ENCODE results near the gene ATP1B1.

ATP1B1 gene

GRCh38 chr1:169094897-169095569 is 11.5 kb upstream of the ATP1B1 start:
- no peak for DNase-seq

DNA sequence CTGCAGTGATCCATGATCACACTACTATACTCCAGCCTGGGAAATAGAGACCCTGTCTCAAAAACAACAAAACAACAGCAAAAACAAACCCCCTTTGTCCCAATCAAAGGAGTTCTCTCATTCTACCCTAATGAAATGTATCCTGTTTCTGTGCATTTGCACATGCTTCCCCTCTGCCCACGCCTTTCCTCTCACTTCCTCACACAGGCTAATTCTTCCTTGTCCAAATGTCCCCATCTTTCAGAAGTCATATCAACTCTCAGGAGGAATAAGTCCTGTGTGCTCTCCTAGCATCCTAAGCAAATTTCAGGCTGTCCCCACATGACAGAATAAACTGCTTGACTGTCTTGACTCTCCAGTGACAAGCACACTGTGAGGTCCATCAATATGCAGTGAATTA is 8.1 kb upstream of the ATP1B1 start:
- DNase-seq: no peak

GRCh38 chr1:169099561-169099960 is 6.9 kb upstream of the ATP1B1 start:
- DNase-seq: no peak

- DNase-seq: no peak
These were observed 6.3 kb upstream of the ATP1B1 start for GRCh38 chr1:169100208-169100607.

- no peak for DNase-seq
These were observed 5.8 kb upstream of the ATP1B1 start for GRCh38 chr1:169100651-169101088.

DNA sequence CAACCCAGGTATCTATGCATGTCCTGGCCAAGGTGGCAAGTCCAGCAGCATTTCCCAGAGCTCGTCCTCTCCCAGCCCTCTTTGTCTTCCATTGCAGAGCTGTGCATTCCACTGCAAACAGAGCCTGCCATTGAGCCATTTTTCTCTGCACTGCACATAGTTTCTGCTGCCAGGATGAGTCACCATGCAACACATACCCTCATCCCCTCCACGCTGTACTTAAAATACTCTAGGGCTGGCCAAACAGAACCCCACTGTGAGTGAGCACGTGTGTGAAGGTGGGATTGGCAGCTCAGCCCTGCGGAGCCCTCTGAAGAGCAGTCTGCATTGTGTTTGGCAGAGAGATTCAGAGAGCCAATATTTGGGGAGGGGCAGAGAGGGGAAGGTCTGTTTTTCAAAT is 3.9 kb upstream of the ATP1B1 start:
- DNase-seq: no peak

DNA sequence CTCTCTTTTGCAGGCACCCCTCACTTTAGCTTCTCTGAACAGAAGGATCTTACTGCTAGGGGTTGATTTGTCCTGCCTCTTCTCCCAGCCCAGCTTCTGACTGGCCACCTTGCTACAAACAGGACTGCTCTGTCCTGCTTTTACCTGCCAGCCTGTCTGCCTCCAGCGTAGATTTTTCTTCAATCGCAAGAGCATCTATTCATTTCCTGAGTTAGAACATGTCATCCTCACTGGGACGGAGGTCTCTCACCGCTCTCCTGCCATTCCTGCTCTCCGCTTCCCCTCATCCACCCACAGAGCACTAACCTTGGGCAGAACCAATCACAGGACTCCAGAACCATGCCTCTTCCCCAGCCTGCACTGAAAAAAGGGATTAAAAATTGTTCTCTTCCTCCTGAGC is 3.5 kb upstream of the ATP1B1 start:
- no peak for DNase-seq

- DNase-seq: no peak
These were observed 3.0 kb upstream of the ATP1B1 start for GRCh38 chr1:169103480-169103893.

- no peak for DNase-seq
These were observed 1.4 kb upstream of the ATP1B1 start for GRCh38 chr1:169105087-169105433.

DNA sequence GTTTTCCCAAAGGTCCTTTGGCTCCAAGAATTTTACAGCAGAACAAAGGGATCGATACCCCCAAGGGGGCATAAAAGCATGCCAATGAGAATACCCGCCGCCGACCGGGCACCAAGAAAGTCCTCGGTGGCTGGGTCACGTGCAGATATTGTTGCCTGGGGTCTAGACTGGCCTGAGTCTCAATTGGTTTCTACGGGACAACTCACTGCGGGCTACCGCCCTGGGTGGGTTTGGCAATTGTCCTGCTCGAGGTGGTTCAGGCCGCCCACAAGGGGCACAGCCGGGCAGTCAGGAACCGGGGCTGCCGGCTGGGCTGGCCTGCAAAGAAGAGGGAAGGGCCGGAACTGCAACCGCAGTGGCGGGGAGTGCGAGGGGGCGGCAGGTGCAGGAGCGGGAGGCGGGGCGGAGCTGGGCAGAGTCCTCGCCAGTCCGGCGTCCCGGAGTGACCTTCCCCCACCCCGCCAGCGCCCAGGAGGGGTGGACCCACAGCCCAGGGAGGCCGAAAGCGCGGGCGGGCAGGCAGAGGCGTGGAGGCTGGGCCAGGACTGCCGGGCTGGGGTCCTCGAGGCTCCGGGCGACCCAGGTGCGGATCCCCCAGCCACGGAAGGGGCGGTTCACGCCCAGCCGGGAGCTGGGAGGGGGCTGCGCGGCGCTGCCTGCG is 926 bp upstream of the ATP1B1 start:
- peak in 3 of 5 experiments; percentile 20 to 25 (median 20) for DNase-seq

- no peak for DNase-seq
These were observed 572 bp downstream of the ATP1B1 start for GRCh38 chr1:169106921-169107602.

DNA sequence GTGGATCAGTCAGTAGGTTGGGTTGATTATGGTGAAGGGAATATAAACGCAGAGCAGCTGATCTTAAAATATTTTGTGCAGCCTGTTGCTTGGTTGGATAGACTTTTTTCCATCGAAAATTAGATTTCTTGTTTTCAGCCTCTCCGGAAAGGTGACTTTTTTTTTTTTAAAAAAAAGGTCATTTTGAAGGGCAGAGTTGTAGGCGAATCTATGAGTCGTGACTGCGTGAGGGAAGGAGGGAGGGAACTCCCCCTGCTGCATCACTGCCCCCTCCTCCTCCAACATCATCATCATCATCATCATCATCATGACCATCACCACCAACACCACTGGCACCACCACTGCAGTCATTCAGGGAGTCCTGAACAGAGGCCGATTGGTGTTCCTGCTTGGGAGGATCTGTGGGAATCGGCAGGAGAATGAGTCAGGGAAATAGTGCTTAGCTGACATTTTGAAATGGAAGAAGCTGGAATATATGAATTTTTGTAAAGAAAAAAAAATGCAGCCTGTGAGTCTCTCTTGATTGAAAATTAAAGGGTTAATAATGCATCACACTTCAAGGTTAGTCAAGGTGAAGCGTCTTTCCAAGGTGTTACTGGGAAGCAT is 1.2 kb downstream of the ATP1B1 start:
- DNase-seq: no peak

DNA sequence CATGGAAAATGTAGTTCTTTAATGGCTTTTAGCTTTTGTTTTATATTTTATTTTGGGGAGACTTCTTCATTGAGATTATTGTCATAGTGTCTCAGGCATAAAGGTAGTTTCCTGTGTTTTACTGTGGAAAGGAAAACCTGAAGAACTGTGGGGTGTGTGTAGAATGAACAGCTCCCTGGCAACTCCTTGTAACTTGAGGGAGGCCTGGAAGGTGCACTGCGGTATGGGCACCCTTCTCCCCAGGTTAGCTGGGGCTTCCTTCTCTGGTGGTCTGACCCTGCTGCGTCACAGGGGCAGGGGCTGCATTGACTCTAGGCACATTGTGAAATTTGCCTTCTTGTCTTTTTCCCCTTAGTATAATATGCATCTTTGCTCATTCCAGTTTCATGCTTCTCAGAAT is 1.7 kb downstream of the ATP1B1 start:
- DNase-seq: no peak

DNA sequence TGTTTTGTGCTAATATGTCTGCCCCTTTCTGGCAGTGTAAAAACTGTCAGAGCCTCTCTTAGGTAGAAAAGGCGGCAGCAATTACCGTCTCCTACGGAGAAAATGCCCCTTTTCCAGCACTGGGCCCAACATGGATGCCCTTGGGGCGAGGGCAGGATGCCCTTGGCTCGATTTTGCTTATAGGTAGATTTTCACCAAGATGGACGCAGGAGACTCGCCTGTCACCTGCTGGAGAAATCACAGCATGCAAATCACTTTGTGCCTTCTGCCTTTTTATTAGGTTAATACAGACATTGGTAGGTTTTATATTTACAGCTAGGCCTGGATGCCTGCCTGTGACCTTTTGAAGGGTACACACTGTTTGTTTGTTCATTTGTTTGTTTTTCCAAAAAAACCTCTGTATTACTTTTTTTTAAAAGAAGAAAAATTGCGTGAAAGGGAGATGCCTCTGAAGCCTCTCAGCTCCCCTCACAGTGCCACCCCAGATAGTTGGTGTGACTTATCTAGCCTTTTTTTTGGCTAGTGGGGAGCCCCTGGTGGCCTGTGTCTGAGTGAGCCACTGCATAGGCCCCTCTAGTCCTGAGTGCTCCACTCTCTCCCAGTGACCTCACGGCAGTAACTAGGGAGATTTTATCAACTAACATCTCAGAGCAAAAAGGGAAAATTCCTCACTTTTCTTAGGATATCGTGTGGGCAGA is 2.5 kb downstream of the ATP1B1 start:
- DNase-seq: no peak

- DNase-seq: no peak
These were observed 3.2 kb downstream of the ATP1B1 start for GRCh38 chr1:169109561-169110134.

- no peak for DNase-seq
These were observed 3.7 kb downstream of the ATP1B1 start for GRCh38 chr1:169110236-169110635.

GRCh38 chr1:169110689-169111447 is 4.4 kb downstream of the ATP1B1 start:
- DNase-seq: no peak

DNA sequence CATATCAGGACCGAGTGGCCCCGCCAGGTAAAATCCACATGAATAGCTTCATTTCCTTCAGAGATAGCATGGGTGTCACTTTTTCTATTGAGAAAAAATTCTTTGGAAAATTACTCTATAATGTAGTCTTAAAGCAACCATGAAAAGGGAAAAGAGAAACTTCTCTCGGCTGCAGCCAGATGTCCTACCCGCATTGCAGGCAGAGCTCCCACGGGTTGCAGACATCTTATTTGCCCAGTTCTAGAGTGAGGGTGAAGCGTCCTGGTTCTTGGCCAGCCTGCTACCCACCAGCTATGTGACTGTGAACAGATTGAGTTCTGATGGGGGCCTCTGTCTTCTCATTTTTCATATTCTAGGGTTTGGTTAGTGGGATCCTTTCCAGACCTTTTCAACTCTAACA is 5.0 kb downstream of the ATP1B1 start:
- DNase-seq: no peak

- DNase-seq: no peak
These were observed 5.8 kb downstream of the ATP1B1 start for GRCh38 chr1:169112241-169112640.

GRCh38 chr1:169113613-169114119 is 7.2 kb downstream of the ATP1B1 start:
- DNase-seq: no peak

GRCh38 chr1:169115891-169116585 is 9.5 kb downstream of the ATP1B1 start:
- no peak for DNase-seq

Measured in T-helper 2 cell (primary cell).